Measurements from ENCODE around the gene CXorf38. TPM values are rescaled to one million over a fixed set of nuclear protein-coding genes. Genes with fewer than 3 reads are reported as not detected.

Gene CXorf38
- polyA plus RNA-seq, 3 donors, result 5.2 to 7.3 (median 7.0) TPM

DNA sequence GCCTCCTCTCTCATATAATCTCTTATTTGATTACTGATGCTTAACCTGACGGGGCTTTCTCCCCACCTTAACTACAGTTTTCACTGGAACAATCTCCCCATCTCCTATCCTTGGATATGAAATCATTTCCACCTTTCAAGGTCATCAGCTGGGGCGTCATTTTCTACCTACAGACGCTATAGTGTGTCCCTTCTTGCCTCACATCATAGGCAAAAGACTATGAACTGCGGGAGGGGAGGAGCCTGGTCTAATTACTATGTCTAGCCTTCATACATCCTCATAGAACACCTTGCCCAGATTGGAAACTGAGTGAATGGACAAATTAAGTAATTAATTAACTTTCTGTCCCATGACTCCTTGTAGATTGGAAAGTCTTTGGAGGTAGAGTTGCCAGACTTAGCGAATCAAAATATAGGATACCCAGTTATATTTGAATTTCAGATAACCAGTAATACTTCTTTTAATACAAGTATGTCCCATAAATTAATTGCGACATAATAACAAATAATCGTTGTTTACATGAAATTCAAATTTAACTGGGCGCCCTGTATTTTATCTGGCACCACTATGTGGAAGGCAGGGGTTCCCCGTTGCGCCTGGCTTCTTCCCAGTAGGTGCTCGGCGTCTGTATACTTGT, 67.3 kb downstream of the CXorf38 start:
- 4 to 26% (median 12%) methylated on average over 12 of the region's 12 CpGs for WGBS, 3 donors
- no peak overlapping the region for H3K27ac ChIP-seq (ENCODE audit: low read depth, low read length)

DNA sequence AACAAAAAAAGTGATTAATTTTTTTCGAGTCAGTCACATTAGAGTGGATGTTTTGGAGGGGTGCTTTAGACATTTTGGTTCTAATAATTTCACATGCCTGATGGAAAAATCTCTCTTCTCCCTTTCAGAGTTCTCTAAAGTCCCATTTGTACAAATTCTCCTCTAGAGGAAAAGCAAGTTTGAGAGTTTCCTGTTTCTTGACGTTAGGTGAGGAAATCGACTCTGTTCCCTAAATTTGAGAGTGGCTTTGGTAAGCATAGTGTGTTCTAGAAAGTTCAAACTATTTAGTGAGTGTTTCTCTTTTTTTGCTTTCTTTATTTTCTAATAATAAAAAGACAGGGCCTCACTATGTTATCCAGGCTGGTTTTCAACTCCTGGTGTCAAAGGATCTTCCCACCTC, 68.2 kb downstream of the CXorf38 start:
- H3K27ac ChIP-seq (ENCODE audit: low read depth, low read length), result no peak overlapping the region
- WGBS, 3 donors, result 46 to 68% (median 47%) methylated on average over 3 of the region's 3 CpGs

GRCh38 chrX:40578039-40578695, 69.2 kb downstream of the CXorf38 start:
- H3K27ac ChIP-seq (ENCODE audit: low read depth, low read length), result no peak overlapping the region
- 47 to 63% (median 55%) methylated on average over 7 of the region's 7 CpGs for WGBS, 3 donors

Other genes with a start within 250 kb of the CXorf38 start
- gene ATP6AP2, start 66.6 kb downstream of the CXorf38 start, polyA plus RNA-seq, result 10 to 100 TPM; 24.1 to 70.7 (median 45.8) TPM
- not detected for gene MPC1L, start 24.1 kb downstream of the CXorf38 start, polyA plus RNA-seq
- gene MED14, start 88.0 kb upstream of the CXorf38 start, polyA plus RNA-seq, result 1 to 10 TPM; 7.6 to 9.4 (median 8.8) TPM

All from adipose tissue (tissue), 3 donors.